ENCODE measurements around the gene BSN. TPM values are rescaled to one million over a fixed set of nuclear protein-coding genes. Genes with fewer than 3 reads are reported as not detected.
"Not testable (repeated sequence)": the region's sequence is repeated elsewhere in the genome, so short reads cannot be mapped to it uniquely, and the experiment has no call there.

BSN gene
- polyA plus RNA-seq, 1 donor, result 1.2 TPM

DNA sequence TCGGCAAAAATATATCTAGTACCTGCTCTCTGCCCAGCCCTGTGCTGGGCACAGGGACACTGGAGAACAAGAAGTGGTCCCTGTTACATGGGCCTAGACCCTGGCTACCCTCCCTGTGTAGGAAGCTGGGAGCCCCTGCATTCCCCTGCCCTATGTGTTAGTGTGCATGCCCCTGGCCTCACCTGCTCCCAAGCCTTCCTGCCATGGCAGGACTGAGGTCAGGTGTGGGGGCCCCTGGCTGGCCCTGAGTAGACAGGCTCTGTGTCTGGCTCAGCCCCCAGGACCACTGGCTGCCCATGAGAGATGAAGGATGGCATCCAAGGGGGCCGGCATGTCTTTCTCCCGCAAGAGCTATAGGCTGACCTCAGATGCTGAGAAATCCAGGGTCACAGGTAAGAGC is 136.6 kb downstream of the BSN start:
- DNase-seq (ENCODE audit: low read depth), result not testable (repeated sequence)

- DNase-seq (ENCODE audit: low read depth), result not testable (repeated sequence)
Observed at GRCh38 chr3:49691481-49691880, 137.2 kb downstream of the BSN start.

DNA sequence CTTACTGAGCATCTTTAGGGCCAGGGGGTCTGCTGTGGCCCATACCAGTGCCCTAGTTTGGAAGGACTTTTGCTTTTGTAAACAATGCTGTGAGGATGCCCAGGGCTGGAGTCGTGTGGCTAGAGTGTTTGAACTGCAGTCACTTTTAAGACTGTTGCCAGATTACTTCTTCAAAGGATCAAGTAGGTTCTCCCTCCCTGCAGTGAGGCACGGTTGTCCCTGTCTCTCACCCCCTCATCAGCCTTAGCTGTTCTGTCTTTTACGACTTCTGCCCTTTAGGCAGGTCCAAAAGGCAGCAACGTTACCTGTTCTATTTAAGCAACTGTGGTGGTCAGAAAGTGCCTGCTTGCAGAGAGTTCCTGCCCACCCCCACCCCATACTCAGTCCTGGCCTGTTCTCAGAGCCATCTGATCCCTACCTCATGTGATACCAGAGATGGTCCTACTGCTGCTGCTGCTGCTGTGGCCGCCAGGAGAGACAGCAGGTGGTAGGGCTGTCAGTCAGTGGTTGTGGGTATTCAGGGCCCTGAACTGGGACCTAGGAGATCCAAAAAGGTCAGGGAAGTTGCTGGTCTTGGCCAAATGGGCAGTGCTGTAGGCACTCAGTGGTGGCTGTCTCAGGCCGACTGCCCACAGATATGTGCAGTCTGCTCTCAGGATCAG is 140.3 kb downstream of the BSN start:
- not testable (repeated sequence) for DNase-seq (ENCODE audit: low read depth)

DNA sequence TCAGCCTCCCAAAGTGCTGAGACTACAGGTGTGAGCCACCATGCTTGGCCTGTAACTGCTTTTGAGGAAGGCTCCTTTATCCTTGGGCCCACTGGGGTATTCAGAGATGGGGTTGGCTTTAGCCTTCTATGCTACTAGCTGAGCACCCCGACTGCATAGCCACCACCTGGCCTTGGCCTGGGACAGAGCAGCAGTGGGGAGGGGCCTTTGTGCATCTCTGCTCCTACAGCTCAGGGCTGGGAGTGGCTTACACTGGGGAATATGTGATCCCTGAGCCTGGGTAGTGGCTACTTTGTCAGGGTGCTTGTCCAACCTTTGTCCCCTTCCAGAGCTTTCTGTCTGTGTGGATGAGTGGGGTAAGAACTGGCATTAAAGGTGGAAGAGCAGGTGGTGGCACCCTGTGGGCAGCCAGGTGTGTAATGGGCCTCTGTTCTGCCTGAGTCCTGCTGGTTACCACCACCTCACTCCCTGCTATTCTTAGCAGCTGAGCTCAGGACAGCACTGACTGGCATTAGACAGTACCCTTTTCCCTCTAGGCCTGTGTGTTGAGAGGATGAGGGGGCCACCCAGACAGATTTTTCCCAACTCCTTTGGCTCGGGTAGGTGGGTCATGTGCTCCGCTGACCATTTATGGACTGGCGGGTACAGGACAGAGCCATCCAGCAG is 141.2 kb downstream of the BSN start:
- DNase-seq (ENCODE audit: low read depth), result not testable (repeated sequence)

DNA sequence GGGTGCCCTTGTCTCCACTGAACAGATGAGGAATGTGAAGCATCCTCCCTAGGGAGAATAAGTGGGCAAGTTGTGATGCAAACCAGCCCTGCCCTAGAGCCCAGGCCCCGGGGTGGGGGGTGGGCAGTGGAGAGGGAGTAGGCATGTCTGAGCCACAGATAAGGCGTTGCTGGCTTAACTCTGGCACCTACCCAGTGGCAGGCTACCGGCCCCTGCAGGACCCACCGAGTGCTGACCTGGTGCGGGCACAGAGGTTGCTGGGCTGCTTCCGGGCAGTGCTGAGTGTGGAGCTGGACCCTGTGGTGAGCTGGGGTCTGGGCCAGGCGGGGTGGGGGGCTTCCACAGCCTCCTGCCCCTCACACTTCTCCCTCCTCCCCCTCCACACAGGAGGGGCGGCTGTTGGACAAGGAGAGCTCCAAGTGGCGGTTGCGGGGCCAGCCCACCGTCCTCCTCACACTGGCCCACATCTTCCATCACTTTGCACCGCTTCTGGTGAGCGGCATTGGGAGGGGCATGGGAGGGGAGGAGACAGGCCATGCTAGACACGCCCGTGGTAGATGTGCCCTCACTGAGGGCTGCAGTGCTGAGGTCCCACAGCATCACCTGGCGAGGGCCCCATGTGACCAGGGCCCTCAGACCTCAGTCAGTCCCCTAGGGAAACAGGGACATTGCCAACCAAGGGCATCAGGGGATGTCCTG is 145.2 kb downstream of the BSN start:
- no peak for DNase-seq (ENCODE audit: low read depth)

- DNase-seq (ENCODE audit: low read depth), result no peak
Observed at GRCh38 chr3:49700014-49700413, 145.7 kb downstream of the BSN start.

DNA sequence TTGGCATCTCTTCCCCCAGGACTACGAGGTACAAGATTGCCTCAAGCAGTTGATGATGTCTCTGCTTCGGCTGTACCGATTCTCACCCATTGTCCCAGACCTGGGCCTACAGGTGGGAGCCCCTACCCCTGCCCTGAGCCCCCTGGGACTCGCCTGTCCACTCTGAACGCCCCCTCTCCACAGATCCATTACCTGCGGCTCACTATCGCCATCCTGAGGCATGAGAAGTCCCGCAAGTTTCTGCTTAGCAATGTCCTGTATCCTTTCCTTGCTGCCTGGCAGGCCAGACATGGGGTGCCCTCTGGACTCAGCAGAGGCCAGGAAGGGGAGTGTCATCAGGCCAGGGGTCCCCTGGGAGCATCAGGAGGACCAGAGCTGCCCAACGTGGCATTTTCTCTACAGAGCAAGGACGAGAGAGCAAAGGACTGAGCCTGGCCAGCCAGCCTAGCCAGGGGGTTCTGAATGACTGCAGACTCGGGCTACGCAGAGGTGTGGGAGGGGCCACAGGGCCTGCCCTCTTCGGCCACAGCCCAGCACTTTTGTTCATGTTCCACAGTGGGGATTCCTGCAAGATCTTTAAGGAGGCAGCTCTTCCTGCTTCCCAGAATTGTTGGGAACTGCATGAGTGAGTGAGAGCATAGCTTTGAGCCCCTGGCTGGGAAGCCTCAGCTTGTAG is 146.3 kb downstream of the BSN start:
- DNase-seq (ENCODE audit: low read depth), result no peak

- DNase-seq (ENCODE audit: low read depth), result no peak
Observed at GRCh38 chr3:49701388-49702077, 147.3 kb downstream of the BSN start.

DNA sequence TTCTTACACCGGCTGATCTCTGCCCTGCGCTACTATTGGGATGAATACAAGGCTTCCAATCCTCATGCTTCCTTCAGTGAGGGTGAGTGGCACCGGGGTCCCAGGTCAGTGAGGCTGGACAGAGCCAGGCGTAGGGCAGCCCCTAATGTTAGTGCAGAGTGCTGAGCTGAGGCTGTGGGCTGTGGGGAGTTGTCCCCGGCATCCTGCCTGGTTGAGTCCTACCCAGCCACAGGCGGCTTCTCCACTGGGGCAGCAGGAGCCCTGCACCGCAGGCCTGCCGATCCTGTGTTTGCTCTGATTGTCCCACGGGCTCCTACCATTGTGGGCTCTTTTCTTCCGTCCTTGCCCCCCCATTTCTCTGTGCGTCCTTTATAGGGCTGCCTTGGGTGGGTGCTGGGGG is 148.4 kb downstream of the BSN start:
- DNase-seq (ENCODE audit: low read depth), result no peak

DNA sequence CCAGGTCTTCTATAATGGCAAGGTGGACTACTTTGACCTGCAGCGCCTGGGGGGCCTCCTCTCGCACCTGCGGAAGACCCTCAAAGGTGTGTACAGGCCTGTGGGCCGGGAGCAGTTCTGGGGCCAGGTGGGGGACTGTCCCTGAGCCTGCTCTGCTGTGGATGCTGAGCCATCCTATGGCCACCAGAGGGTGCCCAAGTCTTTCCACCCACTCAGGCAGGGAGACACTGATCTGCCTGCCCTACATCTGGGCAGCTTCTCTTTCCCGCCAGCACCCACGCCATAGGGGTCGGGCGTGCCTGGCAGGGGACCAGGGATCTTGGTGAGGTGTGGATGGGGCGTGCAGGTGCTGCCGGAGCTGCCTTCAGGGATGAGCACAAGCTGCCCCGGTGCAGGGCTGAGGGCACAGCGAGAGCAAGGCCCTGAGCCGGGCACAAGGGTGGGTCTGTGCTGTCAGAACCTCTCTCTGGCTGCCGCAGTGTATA is 149.2 kb downstream of the BSN start:
- DNase-seq (ENCODE audit: low read depth), result no peak

DNA sequence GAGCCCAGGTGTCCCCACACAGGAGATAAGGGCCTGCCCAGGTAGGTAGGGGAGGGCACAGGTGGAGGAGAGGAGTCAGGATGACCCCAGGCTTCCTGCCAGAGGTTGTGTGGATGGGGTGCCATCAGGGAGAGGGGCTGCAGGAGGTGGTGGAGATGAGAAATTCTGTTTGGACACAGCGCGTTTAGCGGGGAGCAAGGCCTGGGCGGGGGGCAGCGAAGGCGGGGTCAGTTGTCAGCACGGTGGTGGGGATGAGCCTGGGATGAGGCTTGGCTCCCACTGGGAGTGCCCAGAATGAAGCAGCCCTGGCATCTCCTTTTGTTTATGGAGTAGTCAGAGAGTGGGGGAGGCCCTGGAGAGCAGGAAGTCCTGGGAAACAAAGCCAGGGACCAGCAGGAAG is 149.7 kb downstream of the BSN start:
- no peak for DNase-seq (ENCODE audit: low read depth)

GRCh38 chr3:49704629-49705028 is 150.4 kb downstream of the BSN start:
- no peak for DNase-seq (ENCODE audit: low read depth)

GRCh38 chr3:49705390-49705960 is 151.2 kb downstream of the BSN start:
- no peak for DNase-seq (ENCODE audit: low read depth)

GRCh38 chr3:49706456-49707112 is 152.3 kb downstream of the BSN start:
- no peak for DNase-seq (ENCODE audit: low read depth)

DNA sequence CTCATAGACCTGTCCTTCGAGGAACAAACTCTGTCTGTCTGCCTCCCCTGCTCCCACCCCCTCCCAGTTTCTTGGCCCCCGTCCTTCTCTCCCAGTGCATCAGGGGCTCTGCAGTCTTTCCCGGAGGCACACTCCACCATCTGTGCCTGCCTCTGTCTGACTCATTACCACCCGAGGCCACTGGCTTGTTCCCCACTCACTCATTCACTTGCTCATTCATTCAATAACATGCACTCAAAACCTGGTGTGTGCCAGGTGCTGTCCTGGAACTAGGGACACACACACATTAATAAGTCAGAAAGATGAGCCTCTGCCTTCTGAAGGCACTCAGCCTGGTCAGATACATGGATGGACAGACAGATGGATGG is 152.8 kb downstream of the BSN start:
- no peak for DNase-seq (ENCODE audit: low read depth)

GRCh38 chr3:49709852-49710251 is 155.6 kb downstream of the BSN start:
- no peak for DNase-seq (ENCODE audit: low read depth)

- no peak for DNase-seq (ENCODE audit: low read depth)
Observed at GRCh38 chr3:49711489-49711888, 157.2 kb downstream of the BSN start.

DNA sequence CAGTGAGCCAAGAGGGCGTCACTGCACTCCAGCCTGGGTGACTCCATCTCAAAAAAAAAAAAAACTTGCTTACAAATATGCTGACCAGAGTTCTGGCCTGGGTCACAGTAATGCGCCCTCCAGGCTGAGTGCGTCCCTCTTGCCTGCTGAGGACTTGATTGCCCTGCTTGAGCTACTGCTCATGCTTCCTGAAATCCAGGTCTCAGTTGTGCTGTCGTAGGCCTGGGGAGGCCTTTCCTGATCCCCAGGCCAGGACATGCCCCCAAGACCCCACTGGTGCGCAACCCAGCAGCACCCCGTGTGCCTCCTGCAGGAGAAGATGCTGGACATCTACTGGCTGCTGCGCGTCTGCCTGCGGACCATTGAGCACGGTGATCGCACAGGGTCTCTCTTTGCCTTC is 157.9 kb downstream of the BSN start:
- DNase-seq (ENCODE audit: low read depth), result no peak

DNA sequence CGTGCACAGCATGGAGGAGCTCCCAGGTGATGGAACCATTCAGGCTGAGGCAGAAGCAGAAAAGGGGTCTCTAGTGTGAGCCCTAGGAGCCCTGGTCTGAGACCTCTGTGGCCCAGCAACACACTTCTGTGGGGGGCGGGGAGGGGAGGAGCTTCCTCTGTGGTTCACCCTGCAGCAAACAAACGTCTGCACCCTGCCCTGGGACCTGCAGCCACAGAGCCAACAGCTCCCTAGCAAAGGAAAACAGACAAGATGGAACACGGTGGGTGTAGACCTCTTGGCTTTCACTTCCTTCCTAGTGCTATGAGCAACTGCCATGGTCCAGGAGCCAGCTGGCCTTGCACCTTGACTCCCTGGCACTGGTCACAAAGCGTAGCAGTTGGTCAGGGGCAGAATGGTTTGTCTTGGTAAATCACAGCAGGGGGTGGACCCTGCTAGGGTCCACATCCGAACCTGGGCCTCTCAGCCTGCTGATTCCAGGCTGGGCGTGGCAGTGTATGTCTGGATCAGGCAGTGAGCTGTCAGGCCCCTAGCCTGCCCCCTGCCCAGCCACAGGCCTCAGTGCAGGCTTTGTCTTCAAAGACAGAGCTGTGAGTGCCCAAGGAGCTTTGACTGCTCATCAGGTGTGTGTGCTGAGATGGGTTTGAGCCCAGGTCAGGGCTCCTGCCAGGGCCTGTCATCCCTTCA is 158.5 kb downstream of the BSN start:
- DNase-seq (ENCODE audit: low read depth), result no peak
